HepG2 (cell line): ENCODE measurements around the gene SEC63. TPM values are rescaled to one million over a fixed set of nuclear protein-coding genes. Genes with fewer than 3 reads are reported as not detected.

Experiments
- ATAC-seq: fragments of 200-7000 bp; cut with Tn5 transposase; 3 replicates; pipeline ENCODE4 v1.9.1; 2020; ENCODE audit warnings: mild to moderate bottlenecking, moderate library complexity
- BruUV-seq: library from RNA; stranded (reverse); fragments of 400-500 nt; replicated peaks from 2 replicates; lab custom pipeline; 2021; lab: Mats Ljungman, UMichigan
- CTCF ChIA-PET: fragments of 300-600 bp; formaldehyde crosslinking; extraction: SDS; loops from one replicate; lab custom pipeline; 2021; ENCODE audit warnings: low total read pairs, inconsistent platforms, low intra/inter-chr PET ratio; lab: Yijun Ruan, JAX
- POLR2A ChIA-PET: fragments of 350-600 bp; sonication (Branson Sonifier 250); formaldehyde crosslinking; loops from one replicate; lab custom pipeline; 2020; ENCODE audit warnings: antibody characterized with exemption, inconsistent platforms; lab: Yijun Ruan, JAX
- DNase-seq: peaks from one replicate; pipeline ENCODE4 v3.0.0-alpha.2; 2015; ENCODE audit warnings: low spot score
- FAIRE-seq: peaks from 3 replicates; lab custom pipeline; 2011; peaks lifted over from hg19 to GRCh38; lab: Jason Lieb, UNC
- H2AFZ ChIP-seq: one replicate; pipeline ENCODE4 v1.6.1; 2011; ENCODE audit warnings: low read length, inconsistent platforms
- H3K27ac ChIP-seq: fragments of 300-600 bp; 3 replicates; pipeline ENCODE4 v1.8.0; 2011; ENCODE audit warnings: mixed run types, mild to moderate bottlenecking, mixed read lengths, low read length, inconsistent platforms; ENCODE audit not compliant: insufficient read depth; ENCODE audit errors: extremely low read length
- H3K27me3 ChIP-seq, 2 experiments: fragments of 200-600 bp in 1 of 2; 2 replicates in 1 of 2; 3 replicates in 1 of 2; pipeline versions ENCODE4 v1.6.0 to v1.8.0; 2011; ENCODE audit warnings: low read length in 2 of 2, mild to moderate bottlenecking in 2 of 2, moderate library complexity in 2 of 2, inconsistent platforms in 1 of 2; ENCODE audit not compliant: insufficient read depth in 2 of 2, control insufficient read depth in 1 of 2
- H3K36me3 ChIP-seq, 2 experiments: fragments of 200-600 bp in 1 of 2; replicated peaks in 1 of 2; 2 replicates in 1 of 2; 3 replicates in 1 of 2; pipeline versions ENCODE4 v1.5.1 to v1.8.0; 2011; ENCODE audit warnings: low read length in 2 of 2, inconsistent platforms in 1 of 2; ENCODE audit not compliant: insufficient read depth in 2 of 2, control insufficient read depth in 1 of 2
- H3K4me1 ChIP-seq: 2 replicates; pipeline ENCODE4 v1.5.1; 2012; ENCODE audit warnings: low read length, inconsistent platforms; ENCODE audit not compliant: insufficient read depth
- H3K4me2 ChIP-seq: 2 replicates; pipeline ENCODE4 v1.6.0; 2011; ENCODE audit warnings: low read depth, low read length, inconsistent platforms
- H3K4me3 ChIP-seq, 3 experiments: fragments of 200-600 bp in 1 of 3; sonication (generic), shearing (Covaris generic) in 1 of 3; replicated peaks in 1 of 3; 2 replicates each; pipeline ENCODE4 v1.5.1; 2011 to 2016; ENCODE audit warnings: low read length in 3 of 3, inconsistent platforms in 2 of 3, low read depth in 2 of 3, mild to moderate bottlenecking in 2 of 3, control low read depth in 1 of 3, mixed read lengths in 1 of 3; ENCODE audit not compliant: insufficient read depth in 1 of 3
- H3K79me2 ChIP-seq: one replicate; pipeline ENCODE4 v1.6.1; 2011; ENCODE audit warnings: low read length, inconsistent platforms; ENCODE audit not compliant: insufficient read depth
- H3K9ac ChIP-seq: 2 replicates; pipeline ENCODE4 v1.6.0; 2011; ENCODE audit warnings: mild to moderate bottlenecking, low read depth, low read length, inconsistent platforms; ENCODE audit not compliant: insufficient read depth
- H3K9me3 ChIP-seq: 2 replicates; pipeline ENCODE4 v1.5.1; 2012; ENCODE audit warnings: mild to moderate bottlenecking, low read length
- H4K20me1 ChIP-seq: 2 replicates; pipeline ENCODE4 v1.6.0; 2011; ENCODE audit warnings: inconsistent platforms, mild to moderate bottlenecking, low read length, moderate library complexity; ENCODE audit not compliant: insufficient read depth
- MEIS2 ChIP-seq: sonication (generic); formaldehyde crosslinking; IDR thresholded peaks from 2 replicates; pipeline ENCODE4 v1.9.0; 2021; ENCODE audit warnings: mild to moderate bottlenecking, missing genetic modification reagents
- NCOA1 ChIP-seq: sonication (generic); formaldehyde crosslinking; IDR thresholded peaks from 2 replicates; pipeline ENCODE4 v1.9.0; 2021; ENCODE audit warnings: missing genetic modification reagents
- SIN3A ChIP-seq: IDR thresholded peaks from 2 replicates; pipeline ENCODE4 v1.6.1; 2011; ENCODE audit warnings: low read depth, mild to moderate bottlenecking, control low read depth, low read length, borderline replicate concordance
- ZNF331 ChIP-seq: sonication (generic); formaldehyde crosslinking; IDR thresholded peaks from 2 replicates; pipeline ENCODE4 v1.4.0; 2020; ENCODE audit warnings: missing genetic modification reagents
- ZNF598 ChIP-seq: sonication (generic); formaldehyde crosslinking; IDR thresholded peaks from 2 replicates; pipeline ENCODE4 v1.5.1; 2020; ENCODE audit warnings: mild to moderate bottlenecking, missing genetic modification reagents, borderline replicate concordance
- ZNF891 ChIP-seq: sonication (generic); formaldehyde crosslinking; IDR thresholded peaks from 2 replicates; pipeline ENCODE4 v1.5.0; 2020; ENCODE audit warnings: mild to moderate bottlenecking, missing genetic modification reagents
- ZSCAN9 ChIP-seq: IDR thresholded peaks from 2 replicates; pipeline ENCODE4 v1.6.1; 2016; ENCODE audit warnings: borderline replicate concordance
- WGBS: methylation state at CpG from one replicate; pipeline ENCODE4 v1.1.6; 2017; ENCODE audit warnings: low lambda C conversion rate; 5-methylcytosine and 5-hydroxymethylcytosine counted together
- in situ Hi-C: cut with HindIII; loops from 2 replicates; pipeline ENCODE4 v1.10.0; 2017; ENCODE audit warnings: low pct_unique_long_range_greater_than_20kb; ENCODE audit not compliant: extremely low pct_ligation_motif_present
- intact Hi-C: fragments of 100-400 bp; cut with micrococcal nuclease; formaldehyde crosslinking; loops from one replicate; pipeline ENCODE4 v1.10.0; 2022; ENCODE audit not compliant: unreplicated experiment
- polyA plus RNA-seq, 8 experiments: library from polyadenylated mRNA; depleted of rRNA in 3 of 8; stranded (reverse) in 7 of 8; unstranded in 1 of 8; fragments of >200 nt; fragmentation: Illumina TruSeq in 4 of 8; extraction: Trizol in 4 of 8; gene quantifications; 2 replicates each; pipeline versions ENCODE4 v1.2.1 to v1.2.3, GENCODE V29; 2011 to 2016; ENCODE audit warnings: low read depth in 4 of 8, missing spikeins in 1 of 8, mixed read lengths in 1 of 8; ENCODE audit not compliant: insufficient read depth in 1 of 8
- total RNA-seq, 5 experiments: library from RNA; depleted of rRNA; stranded (reverse); fragments of >200 nt; fragmentation: Illumina TruSeq; extraction: Trizol; gene quantifications; 2 replicates each; pipeline ENCODE4 v1.2.3, GENCODE V29; 2016; ENCODE audit warnings: low read depth in 1 of 5
- TF ChIP-seq, protein P1 (sequence below): sonication (generic); formaldehyde crosslinking; IDR thresholded peaks from 2 replicates; pipeline ENCODE4 v1.5.1; 2020; ENCODE audit warnings: mild to moderate bottlenecking, missing genetic modification reagents, borderline replicate concordance
- TF ChIP-seq, protein P2 (sequence below): sonication (generic); formaldehyde crosslinking; IDR thresholded peaks from 2 replicates; pipeline ENCODE4 v1.4.0; 2020; ENCODE audit warnings: mild to moderate bottlenecking, missing genetic modification reagents
- TF ChIP-seq, protein P3 (sequence below): IDR thresholded peaks from 2 replicates; pipeline ENCODE4 v1.6.1; 2018; ENCODE audit warnings: missing genetic modification reagents, mild to moderate bottlenecking, missing compliant biosample characterization
- TF ChIP-seq, protein P4 (sequence below): sonication (generic); formaldehyde crosslinking; IDR thresholded peaks from 2 replicates; pipeline ENCODE4 v1.5.0; 2020; ENCODE audit warnings: mild to moderate bottlenecking, low read depth, missing genetic modification reagents, borderline replicate concordance
- TF ChIP-seq, protein P5 (sequence below): IDR thresholded peaks from 2 replicates; pipeline ENCODE4 v1.6.1; 2016; ENCODE audit warnings: low read depth

The SEC63 gene
- total and polyA plus RNA-seq, 2 of the 13 experiments (the other 11 are each of a cell fraction or from before 2014, with no cell fraction given), result 20.2 to 45.9 TPM

DNA sequence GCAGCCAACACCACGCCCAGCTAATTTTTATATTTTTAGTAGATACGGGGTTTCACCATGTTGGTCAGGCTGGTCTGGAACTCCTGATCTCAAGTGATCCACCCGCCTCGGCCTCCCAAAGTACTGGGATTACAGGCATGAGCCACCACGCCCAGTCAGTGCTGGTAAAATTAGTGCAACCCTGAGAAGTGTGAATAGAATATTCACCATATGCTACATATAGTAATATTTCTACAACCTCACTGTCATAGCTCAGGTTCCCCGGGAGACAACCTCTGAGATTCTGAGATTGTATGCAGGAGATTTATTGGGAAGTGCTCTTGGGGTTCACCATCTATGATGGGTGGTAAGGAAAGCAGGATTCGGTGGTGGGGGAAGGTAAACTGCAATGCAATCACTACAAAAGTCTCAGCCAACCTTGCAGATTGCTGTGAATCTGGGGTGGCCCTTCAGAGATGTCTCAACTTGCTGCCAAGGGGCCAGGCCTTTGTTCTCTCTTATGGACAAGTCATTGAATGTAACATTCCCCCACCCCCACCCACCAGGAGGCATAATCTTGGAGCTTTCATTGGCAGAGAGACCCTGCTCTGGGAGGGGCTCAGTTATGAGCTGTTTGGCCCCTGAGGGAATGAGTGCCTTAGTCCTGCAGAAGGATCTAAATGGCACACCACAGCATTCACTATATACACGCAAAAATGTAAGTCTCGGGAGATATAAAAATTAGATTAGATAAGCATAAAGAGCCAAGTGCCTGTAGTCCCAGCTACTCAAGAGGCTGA, 34.0 kb upstream of the SEC63 start:
- TF ChIP-seq MEIS2 (CRISPR knock-in tag) (no peak), NCOA1 (CRISPR knock-in tag) (no peak), ZNF598 (CRISPR knock-in tag) (no peak), SIN3A (no peak), ZSCAN9 (CRISPR knock-in tag) (no peak), ZNF331 (CRISPR knock-in tag) (no peak), ZNF891 (CRISPR knock-in tag) (no peak)
- TF ChIP-seq, protein P1, sequence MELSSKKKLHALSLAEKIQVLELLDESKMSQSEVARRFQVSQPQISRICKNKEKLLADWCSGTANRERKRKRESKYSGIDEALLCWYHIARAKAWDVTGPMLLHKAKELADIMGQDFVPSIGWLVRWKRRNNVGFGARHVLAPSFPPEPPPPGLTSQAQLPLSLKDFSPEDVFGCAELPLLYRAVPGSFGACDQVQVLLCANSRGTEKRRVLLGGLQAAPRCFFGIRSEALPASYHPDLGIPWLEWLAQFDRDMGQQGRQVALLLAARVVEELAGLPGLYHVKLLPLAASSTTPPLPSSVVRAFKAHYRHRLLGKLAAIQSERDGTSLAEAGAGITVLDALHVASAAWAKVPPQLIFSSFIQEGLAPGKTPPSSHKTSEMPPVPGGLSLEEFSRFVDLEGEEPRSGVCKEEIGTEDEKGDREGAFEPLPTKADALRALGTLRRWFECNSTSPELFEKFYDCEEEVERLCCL (CRISPR knock-in tag), result no peak
- TF ChIP-seq, protein P2, sequence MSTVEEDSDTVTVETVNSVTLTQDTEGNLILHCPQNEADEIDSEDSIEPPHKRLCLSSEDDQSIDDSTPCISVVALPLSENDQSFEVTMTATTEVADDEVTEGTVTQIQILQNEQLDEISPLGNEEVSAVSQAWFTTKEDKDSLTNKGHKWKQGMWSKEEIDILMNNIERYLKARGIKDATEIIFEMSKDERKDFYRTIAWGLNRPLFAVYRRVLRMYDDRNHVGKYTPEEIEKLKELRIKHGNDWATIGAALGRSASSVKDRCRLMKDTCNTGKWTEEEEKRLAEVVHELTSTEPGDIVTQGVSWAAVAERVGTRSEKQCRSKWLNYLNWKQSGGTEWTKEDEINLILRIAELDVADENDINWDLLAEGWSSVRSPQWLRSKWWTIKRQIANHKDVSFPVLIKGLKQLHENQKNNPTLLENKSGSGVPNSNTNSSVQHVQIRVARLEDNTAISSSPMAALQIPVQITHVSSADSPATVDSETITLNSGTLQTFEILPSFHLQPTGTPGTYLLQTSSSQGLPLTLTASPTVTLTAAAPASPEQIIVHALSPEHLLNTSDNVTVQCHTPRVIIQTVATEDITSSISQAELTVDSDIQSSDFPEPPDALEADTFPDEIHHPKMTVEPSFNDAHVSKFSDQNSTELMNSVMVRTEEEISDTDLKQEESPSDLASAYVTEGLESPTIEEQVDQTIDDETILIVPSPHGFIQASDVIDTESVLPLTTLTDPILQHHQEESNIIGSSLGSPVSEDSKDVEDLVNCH, result no peak
- TF ChIP-seq, protein P3, sequence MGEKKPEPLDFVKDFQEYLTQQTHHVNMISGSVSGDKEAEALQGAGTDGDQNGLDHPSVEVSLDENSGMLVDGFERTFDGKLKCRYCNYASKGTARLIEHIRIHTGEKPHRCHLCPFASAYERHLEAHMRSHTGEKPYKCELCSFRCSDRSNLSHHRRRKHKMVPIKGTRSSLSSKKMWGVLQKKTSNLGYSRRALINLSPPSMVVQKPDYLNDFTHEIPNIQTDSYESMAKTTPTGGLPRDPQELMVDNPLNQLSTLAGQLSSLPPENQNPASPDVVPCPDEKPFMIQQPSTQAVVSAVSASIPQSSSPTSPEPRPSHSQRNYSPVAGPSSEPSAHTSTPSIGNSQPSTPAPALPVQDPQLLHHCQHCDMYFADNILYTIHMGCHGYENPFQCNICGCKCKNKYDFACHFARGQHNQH (CRISPR knock-in tag), result no peak
- TF ChIP-seq, protein P4, sequence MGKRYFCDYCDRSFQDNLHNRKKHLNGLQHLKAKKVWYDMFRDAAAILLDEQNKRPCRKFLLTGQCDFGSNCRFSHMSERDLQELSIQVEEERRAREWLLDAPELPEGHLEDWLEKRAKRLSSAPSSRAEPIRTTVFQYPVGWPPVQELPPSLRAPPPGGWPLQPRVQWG (CRISPR knock-in tag), result no peak
- TF ChIP-seq, protein P5, sequence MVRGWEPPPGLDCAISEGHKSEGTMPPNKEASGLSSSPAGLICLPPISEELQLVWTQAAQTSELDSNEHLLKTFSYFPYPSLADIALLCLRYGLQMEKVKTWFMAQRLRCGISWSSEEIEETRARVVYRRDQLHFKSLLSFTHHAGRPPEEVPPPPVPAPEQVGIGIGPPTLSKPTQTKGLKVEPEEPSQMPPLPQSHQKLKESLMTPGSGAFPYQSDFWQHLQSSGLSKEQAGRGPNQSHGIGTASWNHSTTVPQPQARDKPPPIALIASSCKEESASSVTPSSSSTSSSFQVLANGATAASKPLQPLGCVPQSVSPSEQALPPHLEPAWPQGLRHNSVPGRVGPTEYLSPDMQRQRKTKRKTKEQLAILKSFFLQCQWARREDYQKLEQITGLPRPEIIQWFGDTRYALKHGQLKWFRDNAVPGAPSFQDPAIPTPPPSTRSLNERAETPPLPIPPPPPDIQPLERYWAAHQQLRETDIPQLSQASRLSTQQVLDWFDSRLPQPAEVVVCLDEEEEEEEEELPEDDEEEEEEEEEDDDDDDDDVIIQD (CRISPR knock-in tag), result no peak
- POLR2A ChIA-PET, result interaction anchor here (1.4 kb wide), 1 partner anchor 9 kb away, joined by 4 read pairs; no protein-coding TSS in a partner anchor
- intact Hi-C loops (no loop called here), in situ Hi-C loops (loop anchor here (25.0 kb wide), 1 partner anchor 520 kb away; no protein-coding TSS in a partner anchor)
- no peak overlapping the region for H3K9ac ChIP-seq
- H2AFZ ChIP-seq, result no peak overlapping the region
- DNase-seq (no peak), FAIRE-seq (no peak), ATAC-seq (no peak)
- no peaks in the 10 kb centered on the region for H3K36me3 ChIP-seq
- H3K4me1 ChIP-seq, result peaks cover 4% of the 10 kb centered on the region
- H3K79me2 ChIP-seq, result no peaks in the 10 kb centered on the region
- H3K9me3 ChIP-seq, result no peaks in the 10 kb centered on the region
- H3K27me3 ChIP-seq, result no peaks in the 10 kb centered on the region
- 73% methylated on average over 9 of the region's 9 CpGs for WGBS
- H3K4me3 ChIP-seq, result no peak overlapping the region
- CTCF ChIA-PET, result no interaction called here
- H4K20me1 ChIP-seq, result no peaks in the 10 kb centered on the region
- BruUV-seq, result no TSS peak
- no peak overlapping the region for H3K4me2 ChIP-seq
- H3K27ac ChIP-seq, result no peak overlapping the region
